GM12801 (cell line): Measurements from ENCODE around the gene BAHCC1.

ENCODE experiments used
- TF ChIP-seq, protein P1 (sequence below): IDR thresholded peaks from one replicate; pipeline ENCODE4 v1.5.1; 2011; ENCODE audit warnings: control low read depth; ENCODE audit not compliant: insufficient read length; ENCODE audit errors: extremely low read depth

BAHCC1 gene

GRCh38 chr17:81386646-81387099 lies 8.6 kb upstream of the BAHCC1 start:
- TF ChIP-seq, protein P1, sequence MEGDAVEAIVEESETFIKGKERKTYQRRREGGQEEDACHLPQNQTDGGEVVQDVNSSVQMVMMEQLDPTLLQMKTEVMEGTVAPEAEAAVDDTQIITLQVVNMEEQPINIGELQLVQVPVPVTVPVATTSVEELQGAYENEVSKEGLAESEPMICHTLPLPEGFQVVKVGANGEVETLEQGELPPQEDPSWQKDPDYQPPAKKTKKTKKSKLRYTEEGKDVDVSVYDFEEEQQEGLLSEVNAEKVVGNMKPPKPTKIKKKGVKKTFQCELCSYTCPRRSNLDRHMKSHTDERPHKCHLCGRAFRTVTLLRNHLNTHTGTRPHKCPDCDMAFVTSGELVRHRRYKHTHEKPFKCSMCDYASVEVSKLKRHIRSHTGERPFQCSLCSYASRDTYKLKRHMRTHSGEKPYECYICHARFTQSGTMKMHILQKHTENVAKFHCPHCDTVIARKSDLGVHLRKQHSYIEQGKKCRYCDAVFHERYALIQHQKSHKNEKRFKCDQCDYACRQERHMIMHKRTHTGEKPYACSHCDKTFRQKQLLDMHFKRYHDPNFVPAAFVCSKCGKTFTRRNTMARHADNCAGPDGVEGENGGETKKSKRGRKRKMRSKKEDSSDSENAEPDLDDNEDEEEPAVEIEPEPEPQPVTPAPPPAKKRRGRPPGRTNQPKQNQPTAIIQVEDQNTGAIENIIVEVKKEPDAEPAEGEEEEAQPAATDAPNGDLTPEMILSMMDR = no peak

DNA sequence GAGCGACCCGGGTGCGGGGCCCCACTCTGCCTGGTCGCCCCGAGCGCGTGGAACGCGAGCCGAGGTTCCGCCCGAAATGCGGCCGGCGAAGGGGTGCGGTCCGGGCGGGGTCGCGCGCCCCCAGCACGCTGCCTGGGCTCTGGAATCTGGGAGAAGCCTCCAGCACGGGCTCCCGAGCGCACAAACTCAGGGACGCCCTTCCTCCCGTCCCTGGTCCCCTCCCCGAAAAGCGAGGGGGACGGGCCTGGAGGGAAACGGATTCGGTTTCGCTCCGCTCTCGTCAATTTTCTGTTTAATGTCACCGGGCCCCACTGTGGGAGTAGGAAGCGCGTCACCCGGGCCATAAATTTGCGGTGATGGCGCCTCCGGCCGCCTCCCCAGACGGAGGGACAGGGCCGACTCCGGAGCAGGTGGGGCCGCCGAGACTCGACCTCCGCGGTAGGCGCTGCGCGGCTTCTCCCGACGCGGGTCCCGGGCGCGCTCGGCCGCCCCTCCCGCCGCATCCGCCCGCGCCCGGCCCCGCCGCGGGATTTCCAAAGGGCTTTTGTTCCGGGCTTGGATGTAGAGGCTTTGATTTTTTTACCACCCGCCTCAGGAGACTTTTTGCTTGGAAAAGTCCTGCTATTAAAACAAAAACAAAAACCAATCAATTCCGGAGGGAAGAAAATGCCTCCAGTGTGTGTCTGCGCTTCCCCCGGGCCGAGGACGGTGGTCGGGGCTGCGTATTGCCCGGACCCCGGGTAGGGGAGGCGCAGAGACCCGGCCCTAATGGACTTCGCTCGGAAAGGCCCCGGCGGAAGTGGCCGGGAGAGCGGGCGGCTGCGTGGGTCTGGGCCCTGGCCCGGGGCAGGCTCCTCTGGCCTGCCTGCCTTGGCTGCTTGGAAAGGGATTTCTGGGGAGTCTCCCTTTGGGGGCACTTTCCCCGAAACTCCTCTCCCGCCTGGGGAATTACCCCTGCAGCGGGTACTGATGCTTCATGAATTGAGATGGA lies 7.9 kb upstream of the BAHCC1 start:
- TF ChIP-seq, protein P1 = no peak

DNA sequence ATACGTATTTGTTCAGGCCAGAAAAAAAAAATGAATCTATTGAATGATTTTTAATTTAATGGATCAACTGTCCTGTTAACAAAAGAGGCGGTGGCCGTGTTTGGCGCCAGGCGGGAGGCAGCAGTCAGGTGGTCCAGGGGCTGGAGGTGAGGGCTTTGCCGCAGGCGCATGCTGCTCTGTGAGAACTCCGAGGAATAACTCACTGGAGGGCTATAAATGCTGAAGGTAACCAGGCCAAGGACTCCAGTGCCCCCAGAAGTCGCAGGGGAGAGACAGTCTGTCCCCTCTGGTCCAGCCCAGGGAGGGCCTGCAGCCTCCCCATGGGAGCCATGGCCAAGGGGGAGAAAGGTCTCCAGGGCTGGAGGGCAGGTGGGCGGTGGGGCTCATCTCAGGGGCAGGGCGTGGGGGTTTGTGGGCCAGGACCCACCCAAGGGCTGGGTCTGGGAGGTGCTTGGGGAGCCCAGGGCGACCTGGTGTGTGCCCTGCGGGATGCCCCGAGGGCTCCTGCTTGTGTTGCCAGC lies 7.1 kb upstream of the BAHCC1 start:
- TF ChIP-seq, protein P1 = no peak

- TF ChIP-seq, protein P1 = no peak
Measured at GRCh38 chr17:81388612-81389367, 6.5 kb upstream of the BAHCC1 start.

DNA sequence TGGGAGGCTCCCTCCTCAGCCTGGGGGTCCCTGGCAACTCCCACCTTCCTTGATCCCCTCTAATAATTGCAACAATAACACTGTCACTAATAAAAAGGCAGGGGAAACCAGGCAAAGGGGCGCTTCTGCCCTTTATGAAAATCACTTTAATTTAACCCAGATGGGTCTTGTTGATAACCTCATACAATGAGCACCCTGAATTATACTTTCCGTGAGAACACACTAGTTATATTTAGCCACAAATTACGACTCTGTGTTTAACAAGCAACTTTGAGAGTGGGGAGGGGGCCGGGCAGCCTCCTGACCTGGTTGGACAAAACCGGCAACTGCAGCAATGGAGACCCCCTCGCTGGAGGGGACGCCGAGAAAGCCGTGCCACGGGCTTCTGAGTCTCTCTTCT lies 5.7 kb upstream of the BAHCC1 start:
- TF ChIP-seq, protein P1 = no peak

DNA sequence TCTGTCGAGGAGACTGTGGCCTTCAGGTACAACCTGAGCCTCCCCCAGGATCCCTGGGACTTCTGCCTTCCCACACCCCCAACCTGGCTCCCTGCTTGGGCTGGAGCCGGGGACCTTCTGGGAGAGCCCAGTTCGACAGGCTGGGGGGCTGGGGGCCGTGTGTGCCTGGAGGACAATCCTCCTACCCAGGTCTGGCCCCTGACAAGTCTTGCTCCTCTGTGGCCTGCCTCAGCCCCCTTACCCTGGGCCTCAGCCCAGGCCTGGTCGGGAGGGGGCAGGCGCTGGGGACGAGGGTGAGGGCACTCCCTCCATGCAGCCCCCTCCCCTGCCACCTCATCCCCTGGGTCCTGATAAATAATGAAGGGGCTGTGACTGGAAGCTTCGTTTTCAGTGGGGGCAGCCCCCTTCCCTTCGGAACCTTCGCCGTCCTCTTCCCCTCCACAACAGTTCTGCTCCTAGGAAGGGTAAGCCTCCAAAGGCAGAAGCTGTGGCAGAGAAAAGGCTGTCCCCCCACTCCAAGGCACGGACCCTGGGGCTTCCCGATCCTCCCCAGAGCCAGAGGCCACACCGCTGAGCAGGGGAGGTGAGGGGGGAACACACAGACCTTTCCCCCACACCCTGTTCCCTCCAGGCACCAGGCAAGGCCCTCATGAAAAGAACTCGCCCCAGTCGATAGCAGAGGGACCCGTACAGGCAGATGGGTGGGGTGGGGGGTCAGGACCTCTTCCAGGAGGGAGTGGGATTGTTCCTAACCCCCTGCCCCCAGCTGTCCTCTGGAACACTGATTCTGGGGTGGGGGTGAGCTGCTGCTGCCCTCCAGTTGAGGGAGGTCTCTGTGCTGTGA lies 5.0 kb upstream of the BAHCC1 start:
- TF ChIP-seq, protein P1 = no peak
